ENCODE measurements around the gene TMEM179B.
A peak's percentile ranks its signal among the peaks of the same experiment; 100 is the strongest.

Gene TMEM179B

GRCh38 chr11:62835336-62835735 lies 48.1 kb downstream of the TMEM179B start:
- DNase-seq = no peak

- DNase-seq = peak; percentile 86
Observed at GRCh38 chr11:62839050-62839945, 52.1 kb downstream of the TMEM179B start, which contains the start of gene WDR74. Gene WDR74 (minus strand): TSS chr11:62839590. CDS start chr11:62839570, 20 bp downstream.
